Esophagus squamous epithelium (tissue), 4 donors: ENCODE data around the gene PRPH.
A peak's percentile ranks its signal among the peaks of the same experiment; 100 is the strongest.

ENCODE experiments used
- POLR2A ChIP-seq, 4 donors: fragments of 450-650 bp; IDR thresholded peaks; one replicate each; pipeline ENCODE4 v1.6.1; 2017; ENCODE audit warnings: antibody characterized with exemption in 4 of 4, mild to moderate bottlenecking in 4 of 4, moderate library complexity in 3 of 4
- TF ChIP-seq, protein P1 (sequence below), 6 experiments: fragments of 450-650 bp in 4 of 6; fragments of 200-600 bp in 2 of 6; sonication (generic) in 2 of 6; IDR thresholded peaks; one replicate each; pipeline ENCODE4 v1.5.1; 2016 to 2019; ENCODE audit warnings: antibody characterized with exemption in 6 of 6, mild to moderate bottlenecking in 4 of 6, moderate library complexity in 4 of 6

GRCh38 chr12:49342066-49342913, 47.3 kb downstream of the PRPH start:
- TF ChIP-seq POLR2A (IDR thresholded peaks at IDR 0.05), result no peak
- TF ChIP-seq, protein P1, sequence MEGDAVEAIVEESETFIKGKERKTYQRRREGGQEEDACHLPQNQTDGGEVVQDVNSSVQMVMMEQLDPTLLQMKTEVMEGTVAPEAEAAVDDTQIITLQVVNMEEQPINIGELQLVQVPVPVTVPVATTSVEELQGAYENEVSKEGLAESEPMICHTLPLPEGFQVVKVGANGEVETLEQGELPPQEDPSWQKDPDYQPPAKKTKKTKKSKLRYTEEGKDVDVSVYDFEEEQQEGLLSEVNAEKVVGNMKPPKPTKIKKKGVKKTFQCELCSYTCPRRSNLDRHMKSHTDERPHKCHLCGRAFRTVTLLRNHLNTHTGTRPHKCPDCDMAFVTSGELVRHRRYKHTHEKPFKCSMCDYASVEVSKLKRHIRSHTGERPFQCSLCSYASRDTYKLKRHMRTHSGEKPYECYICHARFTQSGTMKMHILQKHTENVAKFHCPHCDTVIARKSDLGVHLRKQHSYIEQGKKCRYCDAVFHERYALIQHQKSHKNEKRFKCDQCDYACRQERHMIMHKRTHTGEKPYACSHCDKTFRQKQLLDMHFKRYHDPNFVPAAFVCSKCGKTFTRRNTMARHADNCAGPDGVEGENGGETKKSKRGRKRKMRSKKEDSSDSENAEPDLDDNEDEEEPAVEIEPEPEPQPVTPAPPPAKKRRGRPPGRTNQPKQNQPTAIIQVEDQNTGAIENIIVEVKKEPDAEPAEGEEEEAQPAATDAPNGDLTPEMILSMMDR (IDR thresholded peaks at IDR 0.05), result peak; percentile 71 to 77 (median 76)
